ENCODE measurements around the gene NCOA7. TPM values are rescaled to one million over a fixed set of nuclear protein-coding genes. Genes with fewer than 3 reads are reported as not detected.

Gene NCOA7
- total and polyA plus RNA-seq, 4 donors = 8.6 to 40.9 (median 17.6) TPM

DNA sequence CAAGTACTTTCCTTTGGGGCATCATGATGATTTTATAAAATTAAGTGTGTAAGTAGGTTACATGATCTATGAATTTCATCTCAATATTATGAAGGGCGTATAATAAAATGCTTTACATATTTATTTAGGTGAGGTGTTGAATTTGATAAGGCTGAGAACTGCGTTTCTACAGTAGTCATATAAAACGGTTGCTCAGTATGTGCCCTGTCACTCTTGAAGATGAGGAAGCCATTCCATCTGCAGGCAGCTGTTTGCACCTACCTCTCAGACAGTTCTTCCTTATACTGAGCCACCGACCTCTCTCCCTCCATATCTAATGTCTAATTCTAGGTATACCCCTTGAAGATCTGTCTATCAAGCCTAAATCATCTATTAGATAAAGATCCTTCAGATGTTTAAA lies 16.1 kb downstream of the NCOA7 start:
- Histone ChIP-seq H3K36me3 (ENCODE audit: control insufficient read depth in 4 of 4, insufficient read depth in 3 of 4, low read depth in 1 of 4, low read length in 3 of 4) (peaks cover 0 to 2% (median 0%) of the 10 kb centered on the region in 4 donors), H3K9ac (ENCODE audit: low read depth in 1 of 2, low read length in 2 of 2) (no peak overlapping the region), H3K9me3 (ENCODE audit: control insufficient read depth in 4 of 4, low read length in 3 of 4) (no peaks in the 10 kb centered on the region), H3K27me3 (ENCODE audit: control insufficient read depth in 4 of 4, insufficient read depth in 4 of 4, low read length in 3 of 4) (no peaks in the 10 kb centered on the region), H3K4me1 (ENCODE audit: control insufficient read depth in 4 of 4, insufficient read depth in 4 of 4, low read length in 3 of 4) (peaks cover 0 to 3% (median 2%) of the 10 kb centered on the region in 4 donors), H3K27ac (ENCODE audit: low read depth in 1 of 2, low read length in 2 of 2) (no peak overlapping the region), H3K4me3 (ENCODE audit: low read depth in 1 of 3, low read length in 3 of 3) (no peak overlapping the region)
- DNase-seq (ENCODE audit: low spot score) = no peak
- no peak for TF ChIP-seq HNF4A (conservative IDR thresholded peaks at IDR 0.05)
- no peak for TF ChIP-seq EGR1 (IDR thresholded peaks at IDR 0.05; ENCODE audit: low read depth in 2 of 2)
- TF ChIP-seq RXRA (IDR thresholded peaks at IDR 0.05) = no peak
- WGBS = 83% methylated on average over 4 of the region's 4 CpGs

DNA sequence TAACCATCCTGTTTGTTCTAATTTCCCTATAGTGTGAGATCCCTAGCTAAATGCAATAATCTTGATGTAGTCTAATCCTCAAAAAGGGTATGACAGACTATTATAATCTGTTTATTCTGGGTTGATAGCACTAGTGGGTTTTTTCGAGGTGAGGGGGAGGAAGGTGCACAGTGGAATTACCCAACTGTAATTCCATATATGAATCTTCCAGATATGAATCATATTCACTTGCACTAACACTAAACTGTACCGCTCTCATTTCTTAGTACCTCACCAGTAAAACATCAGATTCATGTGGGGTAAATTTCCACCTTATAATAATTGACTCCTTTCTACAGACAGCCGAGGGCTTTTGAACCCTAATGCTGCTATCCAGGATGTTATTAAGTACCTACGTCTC lies 16.5 kb downstream of the NCOA7 start:
- WGBS = 87% methylated on average over 4 of the region's 4 CpGs
- DNase-seq (ENCODE audit: low spot score) = no peak
- Histone ChIP-seq H3K27me3 (ENCODE audit: control insufficient read depth in 4 of 4, insufficient read depth in 4 of 4, low read length in 3 of 4) (no peaks in the 10 kb centered on the region), H3K36me3 (ENCODE audit: control insufficient read depth in 4 of 4, insufficient read depth in 3 of 4, low read depth in 1 of 4, low read length in 3 of 4) (peaks cover 0 to 2% (median 0%) of the 10 kb centered on the region in 4 donors), H3K4me1 (ENCODE audit: control insufficient read depth in 4 of 4, insufficient read depth in 4 of 4, low read length in 3 of 4) (peaks cover 0 to 3% (median 2%) of the 10 kb centered on the region in 4 donors), H3K9me3 (ENCODE audit: control insufficient read depth in 4 of 4, low read length in 3 of 4) (no peaks in the 10 kb centered on the region), H3K27ac (ENCODE audit: low read depth in 1 of 2, low read length in 2 of 2) (no peak overlapping the region), H3K9ac (ENCODE audit: low read depth in 1 of 2, low read length in 2 of 2) (no peak overlapping the region), H3K4me3 (ENCODE audit: low read depth in 1 of 3, low read length in 3 of 3) (no peak overlapping the region)
- TF ChIP-seq EGR1 (IDR thresholded peaks at IDR 0.05; ENCODE audit: low read depth in 2 of 2) = no peak

GRCh38 chr6:125808060-125808459 lies 17.3 kb downstream of the NCOA7 start:
- TF ChIP-seq FOXA2 (IDR thresholded peaks at IDR 0.05) (no peak), REST (IDR thresholded peaks at IDR 0.05) (no peak), NR2F2 (IDR thresholded peaks at IDR 0.05) (no peak), FOXA1 (IDR thresholded peaks at IDR 0.05) (no peak), HNF4A (conservative IDR thresholded peaks at IDR 0.05) (no peak), RXRA (IDR thresholded peaks at IDR 0.05) (no peak), JUND (IDR thresholded peaks at IDR 0.05) (no peak), GABPA (IDR thresholded peaks at IDR 0.05 in 1 of 2, conservative IDR thresholded peaks at IDR 0.05 in 1 of 2) (no peak), HNF4G (IDR thresholded peaks at IDR 0.05) (no peak), YY1 (IDR thresholded peaks at IDR 0.05) (no peak), SP1 (IDR thresholded peaks at IDR 0.05) (no peak), EGR1 (IDR thresholded peaks at IDR 0.05; ENCODE audit: low read depth in 2 of 2) (no peak), TAF1 (conservative IDR thresholded peaks at IDR 0.05) (no peak), ATF3 (IDR thresholded peaks at IDR 0.05) (no peak), RAD21 (IDR thresholded peaks at IDR 0.05) (no peak), MAX (IDR thresholded peaks at IDR 0.05) (no peak)
- TF ChIP-seq, protein P1, sequence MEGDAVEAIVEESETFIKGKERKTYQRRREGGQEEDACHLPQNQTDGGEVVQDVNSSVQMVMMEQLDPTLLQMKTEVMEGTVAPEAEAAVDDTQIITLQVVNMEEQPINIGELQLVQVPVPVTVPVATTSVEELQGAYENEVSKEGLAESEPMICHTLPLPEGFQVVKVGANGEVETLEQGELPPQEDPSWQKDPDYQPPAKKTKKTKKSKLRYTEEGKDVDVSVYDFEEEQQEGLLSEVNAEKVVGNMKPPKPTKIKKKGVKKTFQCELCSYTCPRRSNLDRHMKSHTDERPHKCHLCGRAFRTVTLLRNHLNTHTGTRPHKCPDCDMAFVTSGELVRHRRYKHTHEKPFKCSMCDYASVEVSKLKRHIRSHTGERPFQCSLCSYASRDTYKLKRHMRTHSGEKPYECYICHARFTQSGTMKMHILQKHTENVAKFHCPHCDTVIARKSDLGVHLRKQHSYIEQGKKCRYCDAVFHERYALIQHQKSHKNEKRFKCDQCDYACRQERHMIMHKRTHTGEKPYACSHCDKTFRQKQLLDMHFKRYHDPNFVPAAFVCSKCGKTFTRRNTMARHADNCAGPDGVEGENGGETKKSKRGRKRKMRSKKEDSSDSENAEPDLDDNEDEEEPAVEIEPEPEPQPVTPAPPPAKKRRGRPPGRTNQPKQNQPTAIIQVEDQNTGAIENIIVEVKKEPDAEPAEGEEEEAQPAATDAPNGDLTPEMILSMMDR (IDR thresholded peaks at IDR 0.05; ENCODE audit: low read depth, low read length, missing input control) = no peak
- TF ChIP-seq, protein P2, sequence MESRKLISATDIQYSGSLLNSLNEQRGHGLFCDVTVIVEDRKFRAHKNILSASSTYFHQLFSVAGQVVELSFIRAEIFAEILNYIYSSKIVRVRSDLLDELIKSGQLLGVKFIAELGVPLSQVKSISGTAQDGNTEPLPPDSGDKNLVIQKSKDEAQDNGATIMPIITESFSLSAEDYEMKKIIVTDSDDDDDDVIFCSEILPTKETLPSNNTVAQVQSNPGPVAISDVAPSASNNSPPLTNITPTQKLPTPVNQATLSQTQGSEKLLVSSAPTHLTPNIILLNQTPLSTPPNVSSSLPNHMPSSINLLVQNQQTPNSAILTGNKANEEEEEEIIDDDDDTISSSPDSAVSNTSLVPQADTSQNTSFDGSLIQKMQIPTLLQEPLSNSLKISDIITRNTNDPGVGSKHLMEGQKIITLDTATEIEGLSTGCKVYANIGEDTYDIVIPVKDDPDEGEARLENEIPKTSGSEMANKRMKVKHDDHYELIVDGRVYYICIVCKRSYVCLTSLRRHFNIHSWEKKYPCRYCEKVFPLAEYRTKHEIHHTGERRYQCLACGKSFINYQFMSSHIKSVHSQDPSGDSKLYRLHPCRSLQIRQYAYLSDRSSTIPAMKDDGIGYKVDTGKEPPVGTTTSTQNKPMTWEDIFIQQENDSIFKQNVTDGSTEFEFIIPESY (IDR thresholded peaks at IDR 0.05) = no peak
- no peaks in the 10 kb centered on the region for H3K9me3 ChIP-seq (ENCODE audit: control insufficient read depth in 4 of 4, low read length in 3 of 4)
- peaks cover 0 to 2% (median 0%) of the 10 kb centered on the region in 4 donors for H3K36me3 ChIP-seq (ENCODE audit: control insufficient read depth in 4 of 4, insufficient read depth in 3 of 4, low read depth in 1 of 4, low read length in 3 of 4)
- no peak overlapping the region for H3K4me3 ChIP-seq (ENCODE audit: low read depth in 1 of 3, low read length in 3 of 3)
- H3K9ac ChIP-seq (ENCODE audit: low read depth in 1 of 2, low read length in 2 of 2) = no peak overlapping the region
- peaks cover 0 to 3% (median 2%) of the 10 kb centered on the region in 4 donors for H3K4me1 ChIP-seq (ENCODE audit: control insufficient read depth in 4 of 4, insufficient read depth in 4 of 4, low read length in 3 of 4)
- no peaks in the 10 kb centered on the region for H3K27me3 ChIP-seq (ENCODE audit: control insufficient read depth in 4 of 4, insufficient read depth in 4 of 4, low read length in 3 of 4)
- no peak for DNase-seq (ENCODE audit: low spot score)
- 79% methylated on average over 4 of the region's 4 CpGs for WGBS
- no peak overlapping the region for H3K27ac ChIP-seq (ENCODE audit: low read depth in 1 of 2, low read length in 2 of 2)

Measured in liver (tissue), 9 donors.